A549 (cell line): ENCODE data around the gene KLHL11. TPM values are rescaled to one million over a fixed set of nuclear protein-coding genes. Genes with fewer than 3 reads are reported as not detected.

ENCODE experiments used
- ATAC-seq, 2 experiments: fragments of 200-7000 bp in 1 of 2; fragments of >200 bp in 1 of 2; cut with Nextera tagmentation in 1 of 2; cut with Tn5 transposase in 1 of 2; 3 replicates each; pipeline versions ENCODE4 v1.8.0 to v1.9.1; 2018 to 2020; ENCODE audit warnings: mild to moderate bottlenecking in 1 of 2, moderate library complexity in 1 of 2
- CTCF ChIA-PET: fragments of 300-600 bp; sonication (Branson Sonifier 250); formaldehyde crosslinking; extraction: SDS; loops from one replicate; lab custom pipeline; 2021; ENCODE audit warnings: antibody characterized with exemption, inconsistent platforms; lab: Yijun Ruan, JAX
- POLR2A ChIA-PET: fragments of 350-600 bp; formaldehyde crosslinking; extraction: SDS; loops from one replicate; lab custom pipeline; 2021; ENCODE audit warnings: antibody characterized with exemption, inconsistent platforms; lab: Yijun Ruan, JAX
- DNase-seq, 2 experiments: peaks; one replicate each; pipeline versions ENCODE4 v3.0.0 to v3.0.0-alpha.2; 2011 to 2016; ENCODE audit warnings: low read depth in 1 of 2, low spot score in 1 of 2
- FAIRE-seq: peaks from 2 replicates; lab custom pipeline; 2011; peaks lifted over from hg19 to GRCh38; lab: Jason Lieb, UNC
- H3K27ac ChIP-seq, 2 experiments: fragments of >200 bp; sonication (Bioruptor Twin); formaldehyde crosslinking; 3 replicates each; pipeline ENCODE4 v1.5.1; 2016 to 2017
- H3K4me1 ChIP-seq: fragments of >200 bp; sonication (Bioruptor Twin); formaldehyde crosslinking; 3 replicates; pipeline ENCODE4 v1.6.1; 2016
- H3K4me2 ChIP-seq: fragments of >200 bp; sonication (Bioruptor Twin); formaldehyde crosslinking; 3 replicates; pipeline ENCODE4 v1.6.1; 2016
- H3K4me3 ChIP-seq: fragments of >200 bp; sonication (Bioruptor Twin); formaldehyde crosslinking; 3 replicates; pipeline ENCODE4 v1.5.1; 2016
- H3K9me3 ChIP-seq: fragments of >200 bp; sonication (Bioruptor Twin); formaldehyde crosslinking; 3 replicates; pipeline ENCODE4 v1.6.1; 2016
- CBX2 ChIP-seq: fragments of 200-600 bp; sonication (generic); IDR thresholded peaks from 2 replicates; pipeline ENCODE4 v1.6.1; 2016; ENCODE audit warnings: low read depth, mild to moderate bottlenecking, borderline replicate concordance
- ELK1 ChIP-seq: fragments of 150-350 bp; IDR thresholded peaks from 2 replicates; pipeline ENCODE4 v1.6.1; 2014; ENCODE audit warnings: low read depth, mild to moderate bottlenecking, low read length
- HEYL ChIP-seq: fragments of 250-450 bp; sonication (Bioruptor Pico); IDR thresholded peaks from 2 replicates; pipeline ENCODE4 v1.8.0; 2021; ENCODE audit warnings: mild to moderate bottlenecking, moderate library complexity
- HMGXB4 ChIP-seq: fragments of 250-450 bp; sonication (Bioruptor Pico); IDR thresholded peaks from 2 replicates; pipeline ENCODE4 v1.5.0; 2021; ENCODE audit warnings: mild to moderate bottlenecking, moderate library complexity, borderline replicate concordance
- HOXB5 ChIP-seq: fragments of 250-450 bp; sonication (Bioruptor Pico); IDR thresholded peaks from 2 replicates; pipeline ENCODE4 v1.5.0; 2020; ENCODE audit warnings: mild to moderate bottlenecking, moderate library complexity
- JUN ChIP-seq, 2 experiments: fragments of >200 bp; sonication (Bioruptor Twin); formaldehyde crosslinking; IDR thresholded peaks; 2 replicates in 1 of 2; 3 replicates in 1 of 2; pipeline ENCODE4 v1.6.1; 2016 to 2017
- MAFK ChIP-seq: fragments of 450-650 bp; IDR thresholded peaks from 2 replicates; pipeline ENCODE4 v1.6.1; 2014; ENCODE audit not compliant: partially characterized antibody
- POLR2AphosphoS2 ChIP-seq: conservative IDR thresholded peaks from 2 replicates; pipeline ENCODE4 v1.6.1; 2012; ENCODE audit warnings: low read length, improper control_type of control experiment, inconsistent platforms
- RARB ChIP-seq: fragments of 250-450 bp; sonication (Bioruptor Pico); IDR thresholded peaks from 2 replicates; pipeline ENCODE4 v1.8.0; 2021; ENCODE audit warnings: mild to moderate bottlenecking, moderate library complexity
- TFCP2L1 ChIP-seq: fragments of 250-450 bp; sonication (Bioruptor Pico); IDR thresholded peaks from 2 replicates; pipeline ENCODE4 v1.5.0; 2021; ENCODE audit warnings: mild to moderate bottlenecking
- USF2 ChIP-seq: fragments of 450-650 bp; IDR thresholded peaks from 2 replicates; pipeline ENCODE4 v1.6.1; 2014; ENCODE audit warnings: antibody characterized with exemption
- ZC3H11A ChIP-seq: fragments of 450-650 bp; IDR thresholded peaks from 2 replicates; pipeline ENCODE4 v1.6.1; 2014; ENCODE audit warnings: antibody characterized with exemption, mild to moderate bottlenecking
- WGBS: methylation state at CpG from one replicate; pipeline ENCODE4 v1.1.6; 2017; ENCODE audit errors: missing lambda C conversion rate; 5-methylcytosine and 5-hydroxymethylcytosine counted together
- polyA plus RNA-seq, 4 experiments: library from polyadenylated mRNA; depleted of rRNA in 3 of 4; stranded (reverse); fragments of >200 nt; fragmentation: RNase III in 1 of 4; extraction: RNeasy Plus Mini Kit Qiagen cat#74134 plus additional on column Dnase treatment in 1 of 4; gene quantifications; 2 replicates in 3 of 4; 3 replicates in 1 of 4; pipeline ENCODE4 v1.2.3, GENCODE V29; 2011 to 2017

KLHL11 gene
- polyA plus RNA-seq, 2 of the 4 experiments (the other 2 are of a cell fraction): 3.8 to 12.7 TPM

GRCh38 chr17:41824086-41824485 lies 41.1 kb downstream of the KLHL11 start:
- ChIA-PET POLR2A (interaction anchor here (1.1 to 2.2 kb wide), 2 partner anchors 11 to 41 kb away, joined by 4 to 8 read pairs; partner anchors contain the start of genes FKBP10, KLHL11 and P3H4), CTCF (interaction anchor here (0.7 to 3.6 kb wide), 5 partner anchors 9 to 40 kb away, joined by 3 to 14 read pairs (median 6); partner anchors contain the start of genes FKBP10, JUP and P3H4)
- no peak; a peak in 1 of 6 replicates for ATAC-seq
- DNase-seq: no peak
- WGBS: 84% methylated on average over 6 of the region's 7 CpGs
- FAIRE-seq: no peak
- Histone ChIP-seq H3K9me3 (no peaks in the 10 kb centered on the region), H3K4me2 (no peak overlapping the region), H3K4me3 (no peak overlapping the region), H3K27ac (no peak overlapping the region), H3K4me1 (no peaks in the 10 kb centered on the region)
- no peak for TF ChIP-seq HEYL (CRISPR knock-in tag)
- TF ChIP-seq HOXB5 (CRISPR knock-in tag): no peak
- no peak for TF ChIP-seq USF2
- TF ChIP-seq RARB (CRISPR knock-in tag): no peak
- TF ChIP-seq HMGXB4 (CRISPR knock-in tag): no peak
- no peak for TF ChIP-seq POLR2AphosphoS2
- no peak for TF ChIP-seq CBX2
- TF ChIP-seq ELK1: no peak
- TF ChIP-seq, all 56 proteins: peak for 0

GRCh38 chr17:41823580-41823979 lies 41.6 kb downstream of the KLHL11 start:
- no peak overlapping the region for H3K27ac ChIP-seq
- ChIA-PET CTCF (interaction anchor here (0.7 to 3.6 kb wide), 6 partner anchors 9 to 41 kb away, joined by 3 to 14 read pairs (median 5); partner anchors contain the start of genes FKBP10, JUP and P3H4), POLR2A (interaction anchor here (1.1 to 2.2 kb wide), 2 partner anchors 11 to 42 kb away, joined by 4 to 8 read pairs; partner anchors contain the start of genes FKBP10, KLHL11 and P3H4)
- 92% methylated on average over 7 of the region's 7 CpGs for WGBS
- DNase-seq: no peak
- no peak overlapping the region for H3K4me2 ChIP-seq
- no peaks in the 10 kb centered on the region for H3K4me1 ChIP-seq
- H3K4me3 ChIP-seq: no peak overlapping the region
- no peaks in the 10 kb centered on the region for H3K9me3 ChIP-seq
- no peak for FAIRE-seq
- TF ChIP-seq RARB (CRISPR knock-in tag) (no peak), MAFK (peak; percentile 46), TFCP2L1 (CRISPR knock-in tag) (no peak)
- no peak; a peak in 1 of 6 replicates for ATAC-seq

- ChIA-PET POLR2A (interaction anchor here (0.5 to 2.2 kb wide), 4 partner anchors 8 to 50 kb away, joined by 3 to 8 read pairs (median 4); partner anchors contain the start of genes FKBP10, KLHL11 and P3H4), CTCF (interaction anchor here (0.9 to 1.2 kb wide), 4 partner anchors 12 to 127 kb away, joined by 3 to 6 read pairs (median 3); partner anchors contain the start of gene P3H4)
- Histone ChIP-seq H3K9me3 (no peaks in the 10 kb centered on the region), H3K4me2 (no peak overlapping the region), H3K4me3 (no peak overlapping the region), H3K27ac (no peak overlapping the region)
- no peak for FAIRE-seq
- DNase-seq: no peak
- WGBS: 88% methylated on average over 1 of the region's 1 CpG
- TF ChIP-seq ZC3H11A: no peak
- TF ChIP-seq JUN (IDR thresholded peaks at IDR 0.05): peak in 1 of 2 experiments; percentile 51; a peak in 2 of 5 replicates
- TF ChIP-seq, all 56 proteins: peak for 1
- ATAC-seq: no peak; a peak in 2 of 6 replicates
- no peaks in the 10 kb centered on the region for H3K4me1 ChIP-seq
Observed at GRCh38 chr17:41823141-41823524, 42.1 kb downstream of the KLHL11 start.
